Right cardiac atrium (tissue), 5 donors: ENCODE results near the gene ALDH3B1. TPM values are rescaled to one million over a fixed set of nuclear protein-coding genes. Genes with fewer than 3 reads are reported as not detected.

Experiments used
- ATAC-seq, 2 donors: fragments of 200-7000 bp; cut with Tn5 transposase; one replicate each; pipeline versions ENCODE4 v1.8.0 to v1.9.1; 2020; ENCODE audit warnings: moderate library complexity in 2 of 2, mild to moderate bottlenecking in 1 of 2
- DNase-seq, 3 donors: peaks; one replicate each; pipeline ENCODE4 v3.0.0-alpha.2; 2020
- H3K27ac ChIP-seq: one replicate; pipeline ENCODE4 v1.5.1; 2013; ENCODE audit warnings: mild to moderate bottlenecking, low read length, control low read depth, moderate library complexity
- H3K27me3 ChIP-seq: one replicate; pipeline ENCODE4 v1.6.1; 2013; ENCODE audit not compliant: control insufficient read depth, insufficient read depth
- H3K4me1 ChIP-seq: one replicate; pipeline ENCODE4 v1.6.1; 2013; ENCODE audit warnings: low read length; ENCODE audit not compliant: control insufficient read depth, insufficient read depth
- H3K4me3 ChIP-seq: one replicate; pipeline ENCODE4 v1.5.1; 2013; ENCODE audit warnings: low read length, control low read depth
- H3K9me3 ChIP-seq: one replicate; pipeline ENCODE4 v1.6.1; 2013; ENCODE audit warnings: low read length; ENCODE audit not compliant: control insufficient read depth
- WGBS: extraction: QIAGEN DNeasy Blood & Tissue Kit; methylation state at CpG from one replicate; pipeline ENCODE4 v1.1.7; 2013; 5-methylcytosine and 5-hydroxymethylcytosine counted together
- intact Hi-C, 4 donors: fragments of 100-400 bp; cut with DNase I; formaldehyde crosslinking; loops; one replicate each; pipeline versions ENCODE4 v1.11.0 to v1.14.0; 2022 to 2023
- polyA plus RNA-seq: library from polyadenylated mRNA; stranded (reverse); fragments of 200-250 nt; gene quantifications from one replicate; pipeline ENCODE4 v1.2.3, GENCODE V29; 2013
- total RNA-seq, 4 donors: library from RNA; stranded (reverse); fragmentation: NEBNext Ultra II Directional; extraction: Animal tissue kit (Norgen Biotek cat#: 25700); gene quantifications; one replicate each; pipeline ENCODE4 v1.2.1, GENCODE V29; 2021
- donor health status: healthy with polysubstance abuse.
- donor health status: DM: no; HTN: yes; CAD: no.
- donor health status: DM: no; HTN: no; CAD: no.
- donor health status: DM: no; HTN: yes; CAD: no; lungs with severe emphysema.
- donor health status: DM: yes; HTN: yes; CAD: no.

Gene ALDH3B1
- total and polyA plus RNA-seq, 5 donors = 2.9 to 5.7 (median 4.6) TPM

GRCh38 chr11:68016161-68016903, 6.2 kb downstream of the ALDH3B1 start:
- H3K27ac ChIP-seq = no peak overlapping the region
- no peak overlapping the region for H3K4me3 ChIP-seq
- H3K4me1 ChIP-seq = peaks cover 5% of the 10 kb centered on the region
- ATAC-seq (no peak), DNase-seq (peak in 1 of 3 donors; percentile 50)
- 62% methylated on average over 13 of the region's 13 CpGs for WGBS
- intact Hi-C loops = no loop called here
- H3K9me3 ChIP-seq = no peaks in the 10 kb centered on the region
- H3K27me3 ChIP-seq = no peaks in the 10 kb centered on the region

DNA sequence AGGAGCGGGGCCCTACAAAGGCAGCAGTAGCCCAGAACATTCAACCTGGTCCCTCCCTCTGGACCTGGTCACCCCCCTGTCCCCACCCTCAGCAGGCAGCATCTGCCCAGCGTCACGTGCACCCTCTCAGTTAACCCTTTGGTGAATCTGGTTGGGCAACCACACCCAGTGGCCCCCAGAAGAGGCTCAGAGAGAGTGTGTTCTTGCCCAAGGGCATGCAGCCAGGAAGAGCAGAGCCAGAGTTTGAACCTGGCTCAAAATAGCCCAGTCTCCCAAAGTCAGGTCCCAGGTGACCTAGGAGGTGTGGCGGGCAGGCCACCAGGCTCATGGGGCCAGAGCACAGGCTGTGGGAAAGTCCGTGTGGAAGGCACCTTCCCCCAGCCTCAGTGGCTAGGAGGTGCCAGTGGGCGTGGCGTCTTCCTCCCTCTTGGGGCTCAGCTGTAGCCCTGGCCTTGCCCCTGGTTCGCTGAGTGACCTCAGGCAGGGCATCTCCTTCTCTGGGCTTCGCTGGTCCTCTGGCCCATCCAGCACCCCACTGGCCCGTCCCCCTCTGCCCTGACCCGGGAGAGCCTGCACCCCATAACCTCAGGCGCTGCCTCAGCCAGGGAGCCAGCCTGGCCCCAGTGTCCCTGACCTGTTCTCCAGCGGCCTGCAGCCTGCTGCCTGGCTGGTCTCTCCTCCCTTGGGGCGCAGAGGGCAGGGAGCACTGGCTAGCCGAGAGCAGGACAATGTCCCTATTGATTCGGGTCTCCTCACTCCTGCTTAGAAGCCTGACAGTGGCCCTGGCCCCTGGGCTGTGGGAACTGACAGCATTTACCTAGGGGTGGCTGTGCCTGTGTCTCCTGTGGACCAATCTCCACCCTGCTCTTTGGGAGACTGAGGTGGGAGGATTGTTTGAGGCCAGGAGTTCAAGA, 7.0 kb downstream of the ALDH3B1 start:
- H3K9me3 ChIP-seq = no peaks in the 10 kb centered on the region
- H3K27ac ChIP-seq = no peak overlapping the region
- whole genome bisulfite sequencing = 64% methylated on average over 16 of the region's 16 CpGs
- ATAC-seq (no peak), DNase-seq (no peak)
- H3K4me3 ChIP-seq = no peak overlapping the region
- peaks cover 5% of the 10 kb centered on the region for H3K4me1 ChIP-seq
- intact Hi-C loops = no loop called here
- no peaks in the 10 kb centered on the region for H3K27me3 ChIP-seq

DNA sequence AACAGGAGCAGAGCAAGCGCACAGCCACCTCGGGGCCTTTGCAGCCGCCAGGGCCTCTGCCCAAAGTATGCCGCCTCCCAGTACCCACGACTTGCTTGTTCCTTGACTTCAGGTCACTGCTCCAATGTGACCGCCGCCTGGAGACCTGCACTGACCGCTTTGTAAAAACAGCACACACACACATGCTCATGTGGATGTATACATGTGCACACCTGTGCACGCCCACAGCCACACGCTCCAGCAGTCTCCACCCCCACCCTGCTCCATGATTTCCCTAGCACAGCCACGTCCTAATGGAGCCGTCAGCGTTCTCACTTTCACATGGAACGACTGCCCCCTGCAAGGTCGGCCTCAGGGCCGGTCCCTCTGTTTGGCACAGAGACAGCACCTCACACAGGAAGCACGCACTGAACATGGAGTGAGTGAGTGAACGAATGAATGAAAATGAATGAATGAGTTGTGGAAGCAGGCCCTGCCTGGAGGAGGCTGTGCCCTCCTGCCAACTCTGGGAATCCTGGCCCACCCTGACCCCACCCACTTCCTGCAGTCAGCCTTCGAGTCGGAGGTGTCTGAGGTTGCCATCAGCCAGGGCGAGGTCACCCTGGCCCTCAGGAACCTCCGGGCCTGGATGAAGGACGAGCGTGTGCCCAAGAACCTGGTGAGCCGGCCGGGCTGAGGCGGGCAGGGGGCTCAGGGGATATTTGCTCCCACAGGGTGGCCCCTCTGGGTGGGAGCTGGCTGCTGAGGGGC, 8.0 kb downstream of the ALDH3B1 start:
- no peaks in the 10 kb centered on the region for H3K9me3 ChIP-seq
- ATAC-seq = no peak

DNA sequence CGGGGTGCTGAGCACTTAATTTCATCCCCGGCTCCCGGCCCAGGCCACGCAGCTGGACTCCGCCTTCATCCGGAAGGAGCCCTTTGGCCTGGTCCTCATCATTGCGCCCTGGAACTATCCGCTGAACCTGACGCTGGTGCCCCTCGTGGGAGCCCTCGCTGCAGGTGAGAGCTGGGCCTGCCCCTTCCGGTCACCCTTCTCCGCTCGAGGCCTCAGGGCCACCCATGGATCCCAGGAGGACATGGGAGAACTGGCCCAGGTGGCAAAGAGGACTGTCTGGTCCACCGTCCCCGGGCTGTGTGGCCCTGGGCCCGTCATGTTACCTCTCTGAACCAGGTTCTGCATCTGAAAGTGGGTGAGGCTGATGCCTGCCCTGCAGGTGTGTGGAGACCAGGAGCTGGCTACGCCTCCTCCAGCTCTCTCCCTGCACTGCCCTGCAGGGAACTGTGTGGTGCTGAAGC, 8.6 kb downstream of the ALDH3B1 start:
- intact Hi-C loops = no loop called here
- ATAC-seq (no peak), DNase-seq (no peak)
- Histone ChIP-seq H3K27ac (no peak overlapping the region), H3K9me3 (no peaks in the 10 kb centered on the region), H3K4me3 (no peak overlapping the region), H3K4me1 (peaks cover 5% of the 10 kb centered on the region), H3K27me3 (no peaks in the 10 kb centered on the region)
- 88% methylated on average over 18 of the region's 18 CpGs for WGBS

More for the DNA sequence above, 8.0 kb downstream of the ALDH3B1 start:
- intact Hi-C loops = no loop called here
- WGBS = 76% methylated on average over 27 of the region's 27 CpGs
- no peak overlapping the region for H3K27ac ChIP-seq
- no peak overlapping the region for H3K4me3 ChIP-seq
- H3K4me1 ChIP-seq = peaks cover 5% of the 10 kb centered on the region
- no peaks in the 10 kb centered on the region for H3K27me3 ChIP-seq
- no peak for DNase-seq

GRCh38 chr11:68019486-68019885, 9.4 kb downstream of the ALDH3B1 start:
- Histone ChIP-seq H3K4me1 (peaks cover 5% of the 10 kb centered on the region), H3K27me3 (no peaks in the 10 kb centered on the region), H3K27ac (no peak overlapping the region), H3K9me3 (no peaks in the 10 kb centered on the region), H3K4me3 (no peak overlapping the region)
- WGBS = 88% methylated on average over 12 of the region's 12 CpGs
- ATAC-seq = no peak
- intact Hi-C loops = no loop called here
- peak in 1 of 3 donors; percentile 33 for DNase-seq

- no peak overlapping the region for H3K27ac ChIP-seq
- no peak overlapping the region for H3K4me3 ChIP-seq
- DNase-seq (no peak), ATAC-seq (peak; percentile 14 to 17)
- H3K4me1 ChIP-seq = peaks cover 5% of the 10 kb centered on the region
- WGBS = 43% methylated on average over 11 of the region's 11 CpGs
- H3K27me3 ChIP-seq = no peaks in the 10 kb centered on the region
- no peaks in the 10 kb centered on the region for H3K9me3 ChIP-seq
- intact Hi-C loops = loop anchor here in 1 of 4 donors (10.0 kb wide), 1 partner anchor 184 kb away; no protein-coding TSS in a partner anchor
Observed at GRCh38 chr11:68020575-68020974, 10.4 kb downstream of the ALDH3B1 start.

- H3K27me3 ChIP-seq = no peaks in the 10 kb centered on the region
- DNase-seq (no peak), ATAC-seq (peak in 1 of 2 donors; percentile 12)
- H3K9me3 ChIP-seq = no peaks in the 10 kb centered on the region
- peaks cover 5% of the 10 kb centered on the region for H3K4me1 ChIP-seq
- WGBS = 69% methylated on average over 27 of the region's 27 CpGs
- no peak overlapping the region for H3K27ac ChIP-seq
- H3K4me3 ChIP-seq = no peak overlapping the region
- intact Hi-C loops = loop anchor here in 1 of 4 donors (10.0 kb wide), 1 partner anchor 184 kb away; no protein-coding TSS in a partner anchor
Observed at GRCh38 chr11:68021167-68021787, 11.2 kb downstream of the ALDH3B1 start.

DNA sequence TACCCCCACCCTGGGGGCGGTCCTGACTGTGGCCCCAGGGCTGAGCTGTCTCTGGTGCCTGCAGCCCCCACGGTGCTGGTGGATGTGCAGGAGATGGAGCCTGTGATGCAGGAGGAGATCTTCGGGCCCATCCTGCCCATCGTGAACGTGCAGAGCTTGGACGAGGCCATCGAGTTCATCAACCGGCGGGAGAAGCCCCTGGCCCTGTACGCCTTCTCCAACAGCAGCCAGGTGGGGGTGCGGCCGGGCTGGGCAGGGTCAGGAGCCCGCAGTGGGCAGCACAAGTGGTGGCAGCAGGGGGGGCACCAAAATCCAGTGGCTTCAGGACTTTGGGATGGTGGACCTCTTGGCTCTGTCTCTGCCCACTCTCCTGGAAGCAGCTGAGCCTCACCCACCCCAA, 12.4 kb downstream of the ALDH3B1 start:
- H3K4me3 ChIP-seq = no peak overlapping the region
- WGBS = 88% methylated on average over 13 of the region's 13 CpGs
- DNase-seq (no peak), ATAC-seq (no peak)
- H3K27me3 ChIP-seq = no peaks in the 10 kb centered on the region
- intact Hi-C loops = loop anchor here in 1 of 4 donors (10.0 kb wide), 1 partner anchor 182 kb away; no protein-coding TSS in a partner anchor
- no peaks in the 10 kb centered on the region for H3K9me3 ChIP-seq
- no peaks in the 10 kb centered on the region for H3K4me1 ChIP-seq
- H3K27ac ChIP-seq = no peak overlapping the region

- Histone ChIP-seq H3K4me3 (no peak overlapping the region), H3K27me3 (no peaks in the 10 kb centered on the region), H3K9me3 (no peaks in the 10 kb centered on the region), H3K4me1 (no peaks in the 10 kb centered on the region), H3K27ac (no peak overlapping the region)
- DNase-seq (no peak), ATAC-seq (no peak)
- intact Hi-C loops = loop anchor here in 1 of 4 donors (10.0 kb wide), 1 partner anchor 180 kb away; no protein-coding TSS in a partner anchor
- WGBS = 89% methylated on average over 5 of the region's 5 CpGs
Observed at GRCh38 chr11:68024508-68024907, 14.4 kb downstream of the ALDH3B1 start.

DNA sequence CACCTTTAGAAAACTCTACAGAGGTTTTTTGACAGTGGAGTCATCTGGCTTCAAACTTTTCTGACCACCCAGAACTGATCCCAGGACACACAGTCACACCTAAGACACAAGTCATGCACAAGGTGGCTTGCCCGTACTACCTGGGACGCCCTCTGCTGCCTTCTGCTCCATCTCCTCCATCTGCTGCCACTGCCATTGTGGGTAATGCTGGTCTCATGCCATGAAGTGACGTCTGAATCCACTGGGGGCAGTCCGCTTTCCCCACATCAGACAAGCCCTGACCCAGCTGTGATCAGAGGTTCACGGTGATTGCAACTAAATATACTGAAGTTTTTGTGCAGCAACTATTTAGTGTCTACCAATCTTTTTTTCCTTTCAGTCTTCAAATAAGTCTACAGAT, 14.9 kb downstream of the ALDH3B1 start:
- no peak for DNase-seq
- intact Hi-C loops = loop anchor here in 1 of 4 donors (10.0 kb wide), 1 partner anchor 180 kb away; no protein-coding TSS in a partner anchor

More for the DNA sequence above, 14.9 kb downstream of the ALDH3B1 start:
- no peak overlapping the region for H3K4me3 ChIP-seq
- no peaks in the 10 kb centered on the region for H3K9me3 ChIP-seq
- no peak overlapping the region for H3K27ac ChIP-seq
- ATAC-seq = no peak
- H3K4me1 ChIP-seq = no peaks in the 10 kb centered on the region
- WGBS = 82% methylated on average over 5 of the region's 5 CpGs
- H3K27me3 ChIP-seq = no peaks in the 10 kb centered on the region
